Thymus (tissue), 14 donors: ENCODE results near the gene SHISA7. TPM values are rescaled to one million over a fixed set of nuclear protein-coding genes. Genes with fewer than 3 reads are reported as not detected.

Source experiments
- DNase-seq, 9 donors: peaks; one replicate each; pipeline ENCODE4 v3.0.0-alpha.2; 2013; ENCODE audit warnings: low spot score in 9 of 9, low read depth in 6 of 9, missing footprints in 1 of 9
- H3K27ac ChIP-seq, 2 donors: one replicate each; pipeline ENCODE4 v1.5.1; 2013; ENCODE audit warnings: control low read depth in 1 of 2, low read depth in 1 of 2, low read length in 1 of 2, mild to moderate bottlenecking in 1 of 2, moderate library complexity in 1 of 2
- H3K27me3 ChIP-seq, 2 donors: one replicate each; pipeline ENCODE4 v1.5.1; 2013; ENCODE audit warnings: low read length in 1 of 2; ENCODE audit not compliant: control insufficient read depth in 2 of 2, insufficient read depth in 1 of 2
- H3K36me3 ChIP-seq, 2 donors: one replicate each; pipeline ENCODE4 v1.5.1; 2013; ENCODE audit warnings: low read length in 1 of 2, mild to moderate bottlenecking in 1 of 2, moderate library complexity in 1 of 2; ENCODE audit not compliant: control insufficient read depth in 2 of 2, insufficient read depth in 2 of 2
- H3K4me1 ChIP-seq, 2 donors: one replicate each; pipeline ENCODE4 v1.5.1; 2013; ENCODE audit warnings: low read length in 2 of 2; ENCODE audit not compliant: control insufficient read depth in 2 of 2, insufficient read depth in 2 of 2
- H3K4me3 ChIP-seq, 2 donors: one replicate each; pipeline ENCODE4 v1.5.1; 2013; ENCODE audit warnings: low read length in 2 of 2, control low read depth in 1 of 2, mild to moderate bottlenecking in 1 of 2
- H3K9me3 ChIP-seq, 2 donors: one replicate each; pipeline ENCODE4 v1.5.1; 2013; ENCODE audit warnings: low read length in 1 of 2, mild to moderate bottlenecking in 1 of 2; ENCODE audit not compliant: control insufficient read depth in 2 of 2, insufficient read depth in 1 of 2
- WGBS: extraction: QIAGEN DNeasy Blood & Tissue Kit; methylation state at CpG from one replicate; pipeline ENCODE4 v1.1.7; 2013; 5-methylcytosine and 5-hydroxymethylcytosine counted together
- long read RNA-seq, 10 donors: transcript quantifications; one replicate each; lab custom pipeline, GENCODE V29; 2026
- polyA plus RNA-seq: library from polyadenylated mRNA; stranded (reverse); fragments of 200-250 nt; gene quantifications from one replicate; pipeline ENCODE4 v1.2.3, GENCODE V29; 2013
- total RNA-seq: library from RNA; stranded (reverse); fragments of 120-200 nt; gene quantifications from one replicate; pipeline ENCODE4 v1.2.4, GENCODE V29; 2013
- donor health status: healthy.

The SHISA7 gene
- 0.05 TPM for total RNA-seq
- 0.11 TPM for polyA plus RNA-seq
- long read RNA-seq, donor 1 = 0 reads
- long read RNA-seq, donor 2 = 0 reads
- long read RNA-seq, donor 3 = 0 reads
- long read RNA-seq, donor 4 = 0 reads
- long read RNA-seq, donor 5 = 0 reads
- long read RNA-seq, donor 6 = 0 reads
- long read RNA-seq, donor 7 = 0 reads
- long read RNA-seq, donor 8 = 0 reads
- long read RNA-seq, donor 9 = 0 reads
- long read RNA-seq, donor 10 = 0 reads

- H3K9me3 ChIP-seq = peaks cover 0 to 15% of the 10 kb centered on the region in 2 donors
- no peak within 1 kb of the TSS for H3K27ac ChIP-seq
- H3K27me3 ChIP-seq = peaks cover 68 to 97% of the 10 kb centered on the region in 2 donors
- no peaks in the 10 kb centered on the region for H3K36me3 ChIP-seq
- peak within 1 kb of the TSS in 1 of 2 donors; percentile 26 for H3K4me3 ChIP-seq
- WGBS = 3% methylated on average over 43 of the region's 43 CpGs
- no peak for DNase-seq
- H3K4me1 ChIP-seq = peaks cover 8 to 22% of the 10 kb centered on the region in 2 donors
These were observed at the start of gene SHISA7 for GRCh38 chr19:55443045-55443823. TSS of gene SHISA7 (minus strand) at chr19:55443300. CDS start at chr19:55442863, 437 bp downstream.

- WGBS = 59% methylated on average over 12 of the region's 12 CpGs
- peaks cover 0 to 2% of the 10 kb centered on the region in 2 donors for H3K9me3 ChIP-seq
- H3K27me3 ChIP-seq = peaks cover 0 to 34% of the 10 kb centered on the region in 2 donors
- peaks cover 0 to 1% of the 10 kb centered on the region in 2 donors for H3K36me3 ChIP-seq
- no peak overlapping the region for H3K4me3 ChIP-seq
- peak overlapping the region in 1 of 2 donors; percentile 60 for H3K27ac ChIP-seq
- DNase-seq = peak in 1 of 9 donors; percentile 48
- peaks cover 25 to 51% of the 10 kb centered on the region in 2 donors for H3K4me1 ChIP-seq
These were observed 49.4 kb upstream of the SHISA7 start for GRCh38 chr19:55492362-55492944.

- Histone ChIP-seq H3K4me3 (no peak overlapping the region), H3K36me3 (peaks cover 4 to 8% of the 10 kb centered on the region in 2 donors), H3K27me3 (peaks cover 0 to 34% of the 10 kb centered on the region in 2 donors), H3K27ac (peak overlapping the region in 1 of 2 donors; percentile 60), H3K9me3 (peaks cover 0 to 8% of the 10 kb centered on the region in 2 donors), H3K4me1 (peaks cover 32 to 58% of the 10 kb centered on the region in 2 donors)
- DNase-seq = no peak
- 86% methylated on average over 24 of the region's 24 CpGs for WGBS
These were observed 48.7 kb upstream of the SHISA7 start for GRCh38 chr19:55491546-55492360.

GRCh38 chr19:55490478-55491432 is 47.7 kb upstream of the SHISA7 start:
- H3K4me1 ChIP-seq = peaks cover 41 to 67% of the 10 kb centered on the region in 2 donors
- DNase-seq = no peak

GRCh38 chr19:55489711-55490477 is 46.8 kb upstream of the SHISA7 start:
- H3K9me3 ChIP-seq = peaks cover 0 to 8% of the 10 kb centered on the region in 2 donors
- no peak for DNase-seq
- peaks cover 45 to 73% of the 10 kb centered on the region in 2 donors for H3K4me1 ChIP-seq
- H3K36me3 ChIP-seq = peaks cover 8% of the 10 kb centered on the region in 2 donors
- no peak overlapping the region for H3K4me3 ChIP-seq
- WGBS = 81% methylated on average over 21 of the region's 21 CpGs
- H3K27ac ChIP-seq = peak overlapping the region in 1 of 2 donors; percentile 32
- peaks cover 0 to 34% of the 10 kb centered on the region in 2 donors for H3K27me3 ChIP-seq

More at GRCh38 chr19:55490478-55491432, 47.7 kb upstream of the SHISA7 start:
- Histone ChIP-seq H3K27ac (no peak overlapping the region), H3K9me3 (peaks cover 0 to 8% of the 10 kb centered on the region in 2 donors), H3K27me3 (peaks cover 0 to 34% of the 10 kb centered on the region in 2 donors), H3K36me3 (peaks cover 8% of the 10 kb centered on the region in 2 donors), H3K4me3 (no peak overlapping the region)
- WGBS = 89% methylated on average over 52 of the region's 52 CpGs

GRCh38 chr19:55488986-55489710 is 46.0 kb upstream of the SHISA7 start:
- no peak overlapping the region for H3K4me3 ChIP-seq
- peaks cover 0 to 29% of the 10 kb centered on the region in 2 donors for H3K27me3 ChIP-seq
- 78% methylated on average over 36 of the region's 36 CpGs for WGBS
- H3K27ac ChIP-seq = peak overlapping the region in 1 of 2 donors; percentile 32
- DNase-seq = no peak
- peaks cover 0 to 8% of the 10 kb centered on the region in 2 donors for H3K9me3 ChIP-seq
- H3K4me1 ChIP-seq = peaks cover 49 to 73% of the 10 kb centered on the region in 2 donors
- peaks cover 8% of the 10 kb centered on the region in 2 donors for H3K36me3 ChIP-seq
